Endothelial cell of umbilical vein (primary cell): ENCODE data around the gene ZNF326. TPM values are rescaled to one million over a fixed set of nuclear protein-coding genes. Genes with fewer than 3 reads are reported as not detected.

Experiments
- BruUV-seq: library from RNA; stranded (reverse); fragments of 400-500 nt; replicated peaks from 2 replicates; lab custom pipeline; 2021; lab: Mats Ljungman, UMichigan
- CTCF ChIA-PET: fragments of 300-600, 350-600 bp; sonication (Branson Sonifier 250); formaldehyde crosslinking; loops from one replicate; lab custom pipeline; 2021; ENCODE audit warnings: antibody characterized with exemption, inconsistent platforms; lab: Charles Lee
- POLR2A ChIA-PET: fragments of 300-600, 350-600 bp; sonication (Branson Sonifier 250); formaldehyde crosslinking; loops from one replicate; lab custom pipeline; 2021; ENCODE audit warnings: antibody characterized with exemption, inconsistent platforms; lab: Charles Lee
- DNase-seq: peaks from one replicate; pipeline ENCODE4 v3.0.0-alpha.2; 2011; ENCODE audit warnings: low read depth, low spot score
- FAIRE-seq: peaks from 2 replicates; lab custom pipeline; 2011; peaks lifted over from hg19 to GRCh38; lab: Jason Lieb, UNC
- H2AFZ ChIP-seq: 2 replicates; pipeline ENCODE4 v1.6.0; 2012; ENCODE audit warnings: low read depth, low read length, control low read depth, inconsistent platforms
- H3K27ac ChIP-seq: 2 replicates; pipeline ENCODE4 v1.5.1; 2011; ENCODE audit warnings: low read depth, mild to moderate bottlenecking, control low read depth, low read length, moderate library complexity; ENCODE audit not compliant: insufficient read depth
- H3K27me3 ChIP-seq, 2 experiments: 2 replicates each; pipeline versions ENCODE4 v1.6.0 to v1.6.1; 2011; ENCODE audit warnings: low read length in 2 of 2, mixed read lengths in 1 of 2; ENCODE audit not compliant: control insufficient read depth in 2 of 2, insufficient read depth in 2 of 2
- H3K36me3 ChIP-seq, 2 experiments: 2 replicates in 1 of 2; 3 replicates in 1 of 2; pipeline ENCODE4 v1.5.1; 2011; ENCODE audit warnings: low read length in 2 of 2, mild to moderate bottlenecking in 1 of 2, moderate library complexity in 1 of 2; ENCODE audit not compliant: control insufficient read depth in 2 of 2, insufficient read depth in 2 of 2; ENCODE audit errors: extremely low read depth in 1 of 2
- H3K4me1 ChIP-seq: 3 replicates; pipeline ENCODE4 v1.5.1; 2011; ENCODE audit warnings: mild to moderate bottlenecking, low read length; ENCODE audit not compliant: control insufficient read depth, insufficient read depth; ENCODE audit errors: extremely low read depth
- H3K4me2 ChIP-seq: 2 replicates; pipeline ENCODE4 v1.6.1; 2011; ENCODE audit warnings: low read length, control low read depth, mixed read lengths; ENCODE audit not compliant: insufficient read depth
- H3K4me3 ChIP-seq, 3 experiments: fragments of 200-600 bp in 1 of 3; sonication (generic), shearing (Covaris generic) in 1 of 3; replicated peaks in 1 of 3; 2 replicates each; pipeline ENCODE4 v1.5.1; 2011 to 2016; ENCODE audit warnings: control low read depth in 3 of 3, low read length in 3 of 3, mild to moderate bottlenecking in 2 of 3, inconsistent platforms in 1 of 3, low read depth in 1 of 3, moderate library complexity in 1 of 3; ENCODE audit not compliant: insufficient read depth in 1 of 3
- H3K79me2 ChIP-seq: 2 replicates; pipeline ENCODE4 v1.6.0; 2012; ENCODE audit warnings: low read length, inconsistent platforms; ENCODE audit not compliant: control insufficient read depth, insufficient read depth
- H3K9ac ChIP-seq: replicated peaks from 2 replicates; pipeline ENCODE3; 2011; ENCODE audit warnings: low read length, control low read depth; ENCODE audit not compliant: insufficient read depth; ENCODE audit errors: extremely low read depth
- H3K9me1 ChIP-seq: replicated peaks from 3 replicates; pipeline ENCODE4 v1.6.0; 2011; ENCODE audit warnings: mild to moderate bottlenecking, low read length; ENCODE audit not compliant: control insufficient read depth, insufficient read depth; ENCODE audit errors: extremely low read depth
- H3K9me3 ChIP-seq: replicated peaks from 2 replicates; pipeline ENCODE4 v1.5.1; 2012; ENCODE audit warnings: low read length, inconsistent platforms; ENCODE audit not compliant: control insufficient read depth, insufficient read depth
- H4K20me1 ChIP-seq: replicated peaks from 2 replicates; pipeline ENCODE3; 2011; ENCODE audit warnings: mild to moderate bottlenecking, low read length; ENCODE audit not compliant: control insufficient read depth, insufficient read depth; ENCODE audit errors: extremely low read depth
- CTCF ChIP-seq, 2 donors: IDR thresholded peaks; 1 replicate in 1 of 2; 2 replicates in 1 of 2; pipeline ENCODE4 v1.5.1; 2011; ENCODE audit warnings: low read length in 2 of 2, mild to moderate bottlenecking in 2 of 2, moderate library complexity in 2 of 2, control low read depth in 1 of 2, inconsistent platforms in 1 of 2, low read depth in 1 of 2; ENCODE audit not compliant: insufficient read depth in 1 of 2; ENCODE audit errors: extremely low read depth in 1 of 2
- EZH2 ChIP-seq: IDR thresholded peaks from 2 replicates; pipeline ENCODE4 v1.6.1; 2012; ENCODE audit warnings: borderline replicate concordance, low read depth, mild to moderate bottlenecking, moderate library complexity, low read length, inconsistent platforms; ENCODE audit not compliant: severe bottlenecking
- GATA2 ChIP-seq: IDR thresholded peaks from 2 replicates; pipeline ENCODE4 v1.7.0; 2011; ENCODE audit warnings: low read depth, mild to moderate bottlenecking, moderate library complexity, mixed read lengths, low read length; ENCODE audit not compliant: insufficient read length, insufficient read depth
- JUN ChIP-seq: IDR thresholded peaks from 2 replicates; pipeline ENCODE4 v1.6.1; 2011; ENCODE audit warnings: borderline replicate concordance, low read depth; ENCODE audit not compliant: insufficient read length, insufficient read depth
- MAX ChIP-seq: IDR thresholded peaks from 2 replicates; pipeline ENCODE4 v1.6.1; 2011; ENCODE audit not compliant: insufficient read depth, insufficient read length
- MYC ChIP-seq: IDR thresholded peaks from one replicate; pipeline ENCODE4 v1.6.1; 2011; ENCODE audit warnings: mild to moderate bottlenecking, low read depth, low read length
- POLR2A ChIP-seq: IDR thresholded peaks from 2 replicates; pipeline ENCODE4 v1.6.1; 2012; ENCODE audit warnings: low read depth, mild to moderate bottlenecking, control low read depth, low read length
- POLR2AphosphoS5 ChIP-seq: IDR thresholded peaks from 2 replicates; pipeline ENCODE4 v1.6.1; 2012; ENCODE audit warnings: low read depth, mild to moderate bottlenecking, control low read depth, low read length, moderate library complexity; ENCODE audit not compliant: insufficient read depth
- dilution Hi-C: fragments of 300-500 bp; cut with MboI; formaldehyde crosslinking; loops from one replicate; pipeline ENCODE4 v1.15.0; 2019; ENCODE audit warnings: low sequenced_read_pairs; ENCODE audit not compliant: extremely low pct_ligation_motif_present
- intact Hi-C: fragments of 100-400 bp; cut with micrococcal nuclease; formaldehyde crosslinking; loops from one replicate; pipeline ENCODE4 v1.10.0; 2022
- polyA plus RNA-seq, 4 experiments: library from polyadenylated mRNA; depleted of rRNA in 3 of 4; stranded (reverse) in 3 of 4; unstranded in 1 of 4; fragments of >200 nt; gene quantifications; 2 replicates each; pipeline versions ENCODE4 v1.2.1 to v1.2.3, GENCODE V29; 2011 to 2012; ENCODE audit warnings: missing spikeins in 1 of 4
- total RNA-seq: library from RNA; stranded (reverse); gene quantifications from 2 replicates; pipeline ENCODE4 v1.2.3, GENCODE V29; 2021

ZNF326 gene
- total and polyA plus RNA-seq, 2 donors (not counting 3 experiments of a cell fraction or from before 2014, with no cell fraction given), result 13.1 to 29.9 TPM

GRCh38 chr1:89953131-89953626 is 41.7 kb upstream of the ZNF326 start:
- Histone ChIP-seq H3K4me1 (peaks cover 5% of the 10 kb centered on the region), H3K4me2 (no peak overlapping the region), H3K79me2 (no peaks in the 10 kb centered on the region), H3K27me3 (no peaks in the 10 kb centered on the region), H3K9ac (no peak overlapping the region), H3K27ac (no peak overlapping the region), H4K20me1 (no peaks in the 10 kb centered on the region), H3K9me1 (no peaks in the 10 kb centered on the region), H3K9me3 (no peaks in the 10 kb centered on the region), H2AFZ (peak overlapping the region; percentile 70), H3K36me3 (no peaks in the 10 kb centered on the region), H3K4me3 (no peak overlapping the region)
- ChIA-PET CTCF (interaction anchor here (0.8 to 1.5 kb wide), 5 partner anchors 8 to 149 kb away, joined by 3 to 11 read pairs (median 3); no protein-coding TSS in a partner anchor), POLR2A (no interaction called here)
- dilution Hi-C loops, result no loop called here
- FAIRE-seq, result peak; percentile 80
- TF ChIP-seq GATA2 (no peak), CTCF (IDR thresholded peaks at IDR 0.05; ENCODE audit: extremely low read depth in 1 of 2, insufficient read depth in 1 of 2, low read depth in 1 of 2, low read length in 2 of 2) (peak; percentile 24 to 29), POLR2AphosphoS5 (no peak), EZH2 (no peak), JUN (no peak), POLR2A (no peak), MYC (no peak), MAX (no peak)
- peak; percentile 42 for DNase-seq
- intact Hi-C loops, result loop anchor here (1.0 kb wide), 3 partner anchors 110 to 173 kb away; no protein-coding TSS in a partner anchor
- no TSS peak for BruUV-seq
